ENCODE data around the gene WDR20. TPM values are rescaled to one million over a fixed set of nuclear protein-coding genes. Genes with fewer than 3 reads are reported as not detected.
"Not testable (repeated sequence)": the region's sequence is repeated elsewhere in the genome, so short reads cannot be mapped to it uniquely, and the experiment has no call there.

Gene WDR20
- total and polyA plus RNA-seq, 2 experiments from 2014 or later = 15.1 to 24.9 TPM

DNA sequence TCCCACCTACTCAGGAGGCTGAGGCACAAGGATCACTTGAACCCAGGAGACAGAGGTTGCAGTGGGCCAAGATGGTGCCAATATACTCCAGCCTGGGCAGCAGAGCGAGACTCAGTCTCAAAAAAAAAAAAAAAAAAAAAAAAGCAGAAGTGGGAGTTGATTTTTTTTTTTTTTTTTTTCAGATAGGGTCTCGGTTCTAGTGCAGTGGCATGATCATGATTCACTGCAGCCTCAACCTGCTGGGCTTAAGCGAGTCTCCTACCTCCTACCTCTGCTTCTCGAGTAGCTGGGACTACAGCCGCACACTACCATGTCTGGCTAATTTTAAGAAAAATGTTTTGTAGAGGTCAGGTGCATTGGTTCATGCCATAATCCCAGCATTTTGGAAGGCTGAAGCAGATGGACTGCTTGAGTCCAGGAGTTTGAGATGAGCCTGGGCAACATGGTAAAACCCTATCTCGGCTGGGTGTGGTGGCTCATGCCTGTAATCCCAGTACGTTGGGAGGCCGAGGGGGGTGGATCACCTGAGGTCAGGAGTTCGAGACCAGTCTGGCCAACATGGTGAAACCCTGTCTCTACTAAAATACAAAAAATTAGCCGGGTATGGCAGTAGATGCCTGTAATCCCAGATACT lies 36.5 kb upstream of the WDR20 start:
- Histone ChIP-seq H3F3A (ENCODE audit: insufficient read depth) (no peaks in the 10 kb centered on the region), H3K27me3 (replicated peaks; ENCODE audit: insufficient read depth) (no peaks in the 10 kb centered on the region), H3K4me3 (no peak overlapping the region), H2AFZ (no peak overlapping the region), H3K9me2 (ENCODE audit: insufficient read depth) (no peaks in the 10 kb centered on the region), H3K9ac (no peak overlapping the region), H4K20me1 (ENCODE audit: insufficient read depth) (no peaks in the 10 kb centered on the region), H3K79me2 (ENCODE audit: insufficient read depth) (no peaks in the 10 kb centered on the region), H3K36me3 (ENCODE audit: low read depth) (no peaks in the 10 kb centered on the region), H3K4me2 (ENCODE audit: unreplicated experiment) (no peak overlapping the region), H3K9me3 (ENCODE audit: low read depth) (no peaks in the 10 kb centered on the region), H3K27ac (no peak overlapping the region), H3K4me1 (ENCODE audit: insufficient read depth) (no peaks in the 10 kb centered on the region)
- 86 to 93% methylated on average over 10 of the region's 10 CpGs for WGBS, 2 experiments (ENCODE audit: low coverage in 1 of 2, low lambda C conversion rate in 2 of 2, missing lambda C conversion rate in 2 of 2)
- no peak for DNase-seq
- in situ Hi-C loops (cut with MboI) = no loop called here
- TF ChIP-seq EZH2phosphoT487 (IDR thresholded peaks at IDR 0.05; ENCODE audit: insufficient read depth, low read depth) (no peak), EZH2 (IDR thresholded peaks at IDR 0.05; ENCODE audit: insufficient read depth, poor library complexity, severe bottlenecking) (no peak)

DNA sequence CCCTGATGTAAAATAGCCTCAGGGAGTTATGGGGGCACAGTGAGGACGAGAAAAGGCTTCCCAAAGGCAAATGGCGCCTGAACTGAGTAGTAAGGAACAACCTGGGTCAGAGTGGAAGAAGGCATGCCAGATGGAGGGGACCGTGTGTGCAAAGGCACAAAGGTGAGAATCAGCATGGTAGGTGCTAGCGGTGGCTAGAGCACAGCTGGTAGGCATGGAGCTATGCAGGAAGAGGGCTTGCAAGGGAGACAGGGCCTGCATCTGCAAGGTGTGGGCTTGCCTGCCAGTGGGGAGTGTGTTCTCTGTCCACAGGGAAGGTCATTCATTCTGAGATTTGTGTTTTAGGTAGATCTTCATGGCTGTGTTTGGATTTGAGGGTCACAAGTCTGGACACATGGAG lies 34.3 kb upstream of the WDR20 start:
- no peaks in the 10 kb centered on the region for H3K27me3 ChIP-seq (replicated peaks; ENCODE audit: insufficient read depth)
- WGBS, 2 experiments (ENCODE audit: low coverage in 1 of 2, low lambda C conversion rate in 2 of 2, missing lambda C conversion rate in 2 of 2) = 74 to 78% methylated on average over 4 of the region's 4 CpGs
- H3K4me1 ChIP-seq (ENCODE audit: insufficient read depth) = no peaks in the 10 kb centered on the region
- in situ Hi-C loops (cut with MboI) = no loop called here
- no peak overlapping the region for H3K4me2 ChIP-seq (ENCODE audit: unreplicated experiment)
- H3F3A ChIP-seq (ENCODE audit: insufficient read depth) = no peaks in the 10 kb centered on the region
- H3K9me2 ChIP-seq (ENCODE audit: insufficient read depth) = no peaks in the 10 kb centered on the region
- no peak for TF ChIP-seq EZH2phosphoT487 (IDR thresholded peaks at IDR 0.05; ENCODE audit: insufficient read depth, low read depth)
- H3K9me3 ChIP-seq (ENCODE audit: low read depth) = no peaks in the 10 kb centered on the region
- no peak overlapping the region for H3K4me3 ChIP-seq
- no peaks in the 10 kb centered on the region for H3K79me2 ChIP-seq (ENCODE audit: insufficient read depth)
- no peak overlapping the region for H2AFZ ChIP-seq
- H3K27ac ChIP-seq = no peak overlapping the region
- H3K9ac ChIP-seq = no peak overlapping the region
- DNase-seq = no peak
- H3K36me3 ChIP-seq (ENCODE audit: low read depth) = no peaks in the 10 kb centered on the region
- no peaks in the 10 kb centered on the region for H4K20me1 ChIP-seq (ENCODE audit: insufficient read depth)

DNA sequence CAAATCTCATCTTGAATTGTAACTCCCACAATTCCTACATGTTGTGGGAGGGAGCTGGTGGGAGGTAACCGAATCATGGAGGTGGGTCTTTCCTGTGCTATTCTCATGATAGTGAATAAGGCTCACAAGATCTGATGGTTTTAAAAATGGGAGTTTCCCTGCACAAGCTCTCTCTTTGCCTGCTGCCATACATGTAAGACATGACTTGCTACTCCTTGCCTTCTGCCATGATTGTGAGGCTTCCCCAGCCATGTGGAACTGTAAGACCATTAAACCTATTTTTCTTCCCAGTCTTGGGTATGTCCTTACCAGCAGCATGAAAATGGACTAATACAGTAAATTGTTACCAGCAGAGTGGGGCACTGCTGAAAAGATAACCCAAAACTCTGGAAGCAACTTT lies 30.4 kb upstream of the WDR20 start:
- in situ Hi-C loops (cut with MboI); H3K79me2 ChIP-seq (ENCODE audit: insufficient read depth); H3K4me2 ChIP-seq (ENCODE audit: unreplicated experiment); H3K36me3 ChIP-seq (ENCODE audit: low read depth); H3K4me1 ChIP-seq (ENCODE audit: insufficient read depth); H3K27ac ChIP-seq; H4K20me1 ChIP-seq (ENCODE audit: insufficient read depth); H3K4me3 ChIP-seq; H3K27me3 ChIP-seq (replicated peaks; ENCODE audit: insufficient read depth); DNase-seq; H3K9ac ChIP-seq; H3K9me3 ChIP-seq (ENCODE audit: low read depth); H3K9me2 ChIP-seq (ENCODE audit: insufficient read depth); H2AFZ ChIP-seq; H3F3A ChIP-seq (ENCODE audit: insufficient read depth): not testable (repeated sequence)
- WGBS, 2 experiments (ENCODE audit: low coverage in 1 of 2, low lambda C conversion rate in 2 of 2, missing lambda C conversion rate in 2 of 2) = 88 to 90% methylated on average over 1 of the region's 1 CpG

DNA sequence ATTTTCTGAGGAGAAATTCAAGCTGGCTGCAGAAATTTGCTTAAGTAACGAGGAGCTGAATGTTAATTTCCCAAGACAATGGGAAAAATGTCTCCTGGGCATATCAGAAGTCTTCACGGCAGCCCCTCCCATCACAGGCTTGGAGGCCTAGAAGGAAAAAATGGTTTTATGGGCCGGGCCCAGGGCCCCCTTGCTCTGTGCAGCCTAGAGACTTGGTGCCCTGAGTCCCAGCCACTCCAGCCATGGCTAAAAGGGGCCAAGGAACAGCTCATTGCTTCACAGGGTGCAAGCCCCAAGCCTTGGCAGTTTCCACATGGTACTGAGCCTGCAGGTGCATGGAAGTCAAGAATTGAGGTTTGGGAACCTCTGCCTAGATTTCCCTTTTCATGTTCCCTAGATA lies 28.6 kb upstream of the WDR20 start:
- TF ChIP-seq EZH2phosphoT487 (IDR thresholded peaks at IDR 0.05; ENCODE audit: insufficient read depth, low read depth) = no peak
- TF ChIP-seq EZH2 (IDR thresholded peaks at IDR 0.05; ENCODE audit: insufficient read depth, poor library complexity, severe bottlenecking) = no peak
- in situ Hi-C loops (cut with MboI) = no loop called here
- Histone ChIP-seq H3K27ac (no peak overlapping the region), H3K36me3 (ENCODE audit: low read depth) (no peaks in the 10 kb centered on the region), H3K9me3 (ENCODE audit: low read depth) (no peaks in the 10 kb centered on the region), H2AFZ (no peak overlapping the region), H3F3A (ENCODE audit: insufficient read depth) (no peaks in the 10 kb centered on the region), H3K9me2 (ENCODE audit: insufficient read depth) (no peaks in the 10 kb centered on the region), H3K9ac (no peak overlapping the region), H3K4me1 (ENCODE audit: insufficient read depth) (no peaks in the 10 kb centered on the region), H3K4me2 (ENCODE audit: unreplicated experiment) (no peak overlapping the region), H3K27me3 (replicated peaks; ENCODE audit: insufficient read depth) (no peaks in the 10 kb centered on the region), H4K20me1 (ENCODE audit: insufficient read depth) (no peaks in the 10 kb centered on the region), H3K79me2 (ENCODE audit: insufficient read depth) (no peaks in the 10 kb centered on the region), H3K4me3 (no peak overlapping the region)
- 88 to 94% methylated on average over 3 of the region's 3 CpGs for WGBS, 2 experiments (ENCODE audit: low coverage in 1 of 2, low lambda C conversion rate in 2 of 2, missing lambda C conversion rate in 2 of 2)
- no peak for DNase-seq

Data from GM23248 (cell line).